SKM-1 treated with dmso at 0.1 percent for 144 hours (cell line): ENCODE results near the gene ERGIC1.
A peak's percentile ranks its signal among the peaks of the same experiment; 100 is the strongest.

Experiments
- DNase-seq: peaks from one replicate; lab custom pipeline; 2025; ENCODE audit not compliant: unreplicated experiment; lab: John Stamatoyannopoulos, UW

ERGIC1 gene

DNA sequence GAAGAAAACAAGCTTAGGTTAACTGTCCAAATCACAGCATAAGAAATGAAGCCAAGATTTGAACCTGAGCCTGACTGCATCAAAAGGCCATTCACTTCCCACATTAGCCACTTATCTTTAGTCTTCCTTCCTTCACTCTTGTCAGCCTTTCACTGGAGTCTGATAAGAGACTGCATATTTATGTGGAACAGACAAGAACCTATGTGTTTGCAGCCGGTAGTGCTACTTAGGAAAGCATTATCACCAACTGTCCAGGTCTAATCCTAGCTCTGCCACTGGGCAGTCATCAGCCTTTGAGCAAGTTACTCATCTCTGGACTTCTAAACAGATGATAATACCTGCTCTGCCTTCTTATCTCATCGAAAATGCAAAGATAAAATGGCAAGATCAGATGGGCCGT is 137.4 kb downstream of the ERGIC1 start:
- DNase-seq = no peak

DNA sequence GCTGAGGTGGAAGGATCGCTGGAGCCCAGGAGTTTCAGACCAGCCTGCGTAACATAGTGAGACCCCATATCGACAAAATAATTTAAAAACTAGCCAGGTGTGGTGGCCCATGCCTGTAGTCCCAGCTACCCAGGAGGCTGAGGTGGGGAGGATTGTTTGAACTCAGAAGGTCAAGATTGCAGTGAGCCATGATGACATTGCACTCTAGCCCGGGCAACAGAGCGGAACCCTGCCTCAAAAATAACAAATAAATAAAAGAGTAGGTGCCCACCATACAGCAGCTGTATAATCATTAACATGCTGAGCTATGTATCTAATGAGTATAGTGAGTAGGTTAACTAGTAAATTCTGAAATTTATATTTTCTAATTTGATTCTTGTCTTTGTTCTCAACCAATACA is 138.5 kb downstream of the ERGIC1 start:
- DNase-seq = no peak

DNA sequence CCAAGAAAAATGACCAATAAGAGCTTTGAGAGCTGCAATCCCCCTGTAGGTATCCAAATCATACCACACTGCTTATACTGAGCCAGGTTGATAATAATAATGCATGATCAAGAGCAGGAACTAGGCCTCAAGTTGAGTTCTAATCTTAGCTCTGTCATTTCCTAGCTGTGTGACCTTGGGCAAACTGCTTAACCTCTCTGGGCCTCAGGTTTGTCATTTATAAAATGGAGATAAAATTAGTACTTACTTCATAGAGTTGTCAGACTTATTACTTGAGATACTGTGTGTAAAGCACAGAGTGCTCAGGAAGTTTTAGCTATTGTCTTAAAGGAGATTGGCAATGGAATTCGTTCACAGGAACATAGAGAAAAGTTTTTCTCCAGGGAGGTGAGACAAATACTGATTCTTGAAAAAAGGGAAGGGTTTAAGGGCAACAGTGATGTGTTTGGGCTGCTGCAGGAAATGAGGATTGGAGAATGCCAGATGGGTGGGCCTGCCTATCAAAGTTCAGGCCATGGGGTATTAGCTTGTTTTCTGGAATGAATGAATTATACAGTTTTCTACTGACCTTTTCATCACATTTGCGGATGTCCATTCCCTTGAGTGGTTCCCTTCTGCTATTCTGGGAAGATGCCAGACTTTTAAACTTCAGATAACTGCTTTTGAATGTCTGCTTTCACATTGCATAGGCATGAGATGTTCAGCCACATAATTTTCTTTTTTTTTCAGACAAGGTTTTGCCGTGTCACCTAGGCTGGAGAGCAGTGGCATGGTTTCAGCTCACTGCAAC is 139.3 kb downstream of the ERGIC1 start:
- no peak for DNase-seq

DNA sequence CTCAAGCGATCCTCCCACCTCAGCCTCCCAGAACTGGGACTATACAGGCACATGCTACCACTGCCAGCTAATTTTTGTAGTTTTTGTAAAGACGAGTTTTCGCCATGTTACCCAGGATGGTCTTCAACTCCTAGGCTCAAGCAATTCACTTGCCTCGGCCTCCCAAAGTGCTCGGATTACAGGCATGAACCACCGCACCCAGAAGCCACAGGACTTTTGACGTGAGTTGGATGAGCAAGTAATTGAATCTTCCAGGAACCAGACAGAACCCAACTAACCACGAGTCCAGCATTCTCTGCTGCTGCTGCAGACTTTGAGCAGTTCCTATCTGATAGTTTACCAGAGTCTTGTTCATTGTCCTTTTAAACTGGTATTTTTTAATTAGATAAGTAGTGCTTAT is 139.9 kb downstream of the ERGIC1 start:
- no peak for DNase-seq

DNA sequence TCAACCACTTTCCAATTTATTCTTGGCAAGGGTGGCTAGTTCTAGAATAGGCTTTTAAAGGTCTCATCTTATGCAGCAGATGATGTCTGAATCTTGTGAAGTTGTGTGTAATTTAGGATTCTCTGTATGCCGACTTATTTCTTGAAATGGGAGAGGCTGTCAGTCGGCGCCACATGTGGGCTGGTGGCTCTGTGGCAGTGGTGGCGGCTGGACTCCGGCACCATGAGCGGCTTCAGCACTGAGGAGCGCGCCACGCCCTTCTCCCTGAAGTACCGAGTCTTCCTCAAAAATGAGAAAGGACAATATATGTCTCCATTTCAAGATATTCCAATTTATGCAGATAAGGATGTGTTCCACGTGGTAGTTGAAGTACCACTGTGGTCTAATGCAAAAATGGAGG is 141.2 kb downstream of the ERGIC1 start:
- no peak for DNase-seq

DNA sequence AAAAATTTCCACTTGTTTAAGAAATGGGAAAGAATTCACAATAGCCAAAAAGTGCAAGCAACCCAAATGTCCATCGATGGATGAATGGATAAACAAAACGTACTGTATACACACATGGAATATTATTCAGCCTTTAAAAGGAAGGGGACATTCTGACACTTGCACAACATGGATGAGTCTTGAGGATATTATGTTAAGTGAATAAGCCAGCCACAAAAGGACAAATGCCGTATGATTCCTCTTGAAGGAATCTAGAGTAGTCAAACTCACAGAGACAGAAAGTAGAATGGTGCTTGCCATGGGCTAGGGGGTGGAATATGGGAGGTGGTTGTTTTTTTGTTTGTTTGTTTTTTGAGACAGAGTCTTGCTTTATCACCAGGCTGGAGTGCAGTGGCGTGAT is 145.7 kb downstream of the ERGIC1 start:
- DNase-seq = no peak

DNA sequence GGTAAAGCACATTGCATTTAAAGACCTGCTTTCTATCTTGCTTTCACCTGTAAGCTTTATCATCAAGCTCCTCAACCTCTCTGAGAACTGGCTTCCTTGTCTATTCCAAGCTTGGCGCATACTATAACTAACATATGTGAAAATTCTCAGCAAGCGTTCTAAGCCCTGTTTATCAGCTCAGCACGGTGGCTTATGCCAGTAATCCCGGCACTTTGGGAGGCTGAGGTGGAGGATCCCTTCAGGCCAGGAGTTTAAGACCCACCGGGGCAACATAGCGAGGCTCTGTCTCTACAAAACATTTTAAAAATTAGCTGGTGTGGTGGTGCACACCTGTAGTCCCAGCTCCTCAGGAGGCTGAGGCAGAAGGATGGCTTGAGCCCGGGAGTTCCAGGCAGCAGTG is 147.9 kb downstream of the ERGIC1 start:
- no peak for DNase-seq

DNA sequence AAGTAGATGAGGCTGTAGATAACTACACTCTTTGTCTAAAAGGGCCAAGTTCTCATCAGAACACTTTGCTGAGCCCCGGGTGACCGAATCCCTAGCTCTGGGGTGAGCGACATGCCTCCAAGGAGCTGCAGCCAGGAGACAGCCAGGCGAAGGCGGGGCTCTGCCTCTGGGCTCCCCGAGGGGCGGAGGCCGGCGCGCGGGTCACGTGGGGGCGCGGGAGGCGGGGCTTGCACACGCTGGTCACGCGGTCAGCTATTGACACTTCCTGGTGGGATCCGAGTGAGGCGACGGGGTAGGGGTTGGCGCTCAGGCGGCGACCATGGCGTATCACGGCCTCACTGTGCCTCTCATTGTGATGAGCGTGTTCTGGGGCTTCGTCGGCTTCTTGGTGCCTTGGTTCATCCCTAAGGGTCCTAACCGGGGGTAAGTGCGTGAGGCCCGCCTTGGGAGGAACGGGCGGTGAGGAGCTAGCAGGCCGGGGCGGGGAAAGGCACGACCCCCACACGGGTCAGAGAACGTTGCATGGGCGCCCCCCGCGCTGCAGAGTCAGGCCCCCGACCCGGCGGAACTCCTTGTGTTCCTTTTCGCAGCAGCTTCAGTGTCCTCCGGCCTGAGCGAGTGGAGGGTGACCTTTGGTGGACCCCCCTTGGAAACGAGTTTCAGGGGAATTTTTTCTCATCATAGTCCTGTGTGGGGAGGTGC is 149.6 kb downstream of the ERGIC1 start, which contains the start of gene ATP6V0E1:
Gene ATP6V0E1 (plus strand): TSS at position 230 of the 702 bp plus-strand sequence. CDS start 90 bp downstream, at position 320.
- DNase-seq = peak; percentile 90

DNA sequence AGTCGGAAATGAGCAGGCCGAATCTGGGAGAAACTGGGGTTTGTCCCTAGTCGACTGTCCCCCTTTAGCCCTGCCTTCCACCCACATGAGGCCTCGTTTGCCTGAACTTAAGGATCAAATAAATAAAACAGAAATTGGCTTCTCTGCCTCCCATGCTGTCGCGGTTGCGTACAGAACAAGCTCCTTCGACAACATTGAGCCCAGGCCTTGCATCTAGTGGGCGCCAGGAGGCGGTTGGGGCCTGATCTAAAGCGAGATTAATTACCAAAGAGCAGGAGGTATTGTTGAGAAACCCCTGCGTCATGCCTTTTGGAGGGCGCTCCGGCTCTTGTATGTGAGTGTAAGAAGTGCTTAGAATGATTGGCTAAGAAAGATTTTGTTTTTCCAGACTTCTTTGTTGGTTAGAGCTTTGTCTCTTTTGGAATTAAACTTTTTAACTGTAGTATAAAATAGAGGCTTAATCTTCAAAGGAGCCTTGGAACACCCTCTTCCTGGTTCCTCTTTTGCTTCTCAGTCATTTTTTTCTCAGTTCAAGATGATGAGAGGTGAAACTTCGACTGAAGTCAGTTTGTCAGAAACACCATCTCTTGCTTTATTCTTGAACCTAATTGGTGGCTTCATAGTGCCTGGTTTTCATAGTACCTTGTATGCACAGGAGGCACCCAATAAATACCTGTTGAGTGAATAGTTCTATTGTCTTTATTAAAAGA is 150.3 kb downstream of the ERGIC1 start:
- DNase-seq = peak; percentile 88

DNA sequence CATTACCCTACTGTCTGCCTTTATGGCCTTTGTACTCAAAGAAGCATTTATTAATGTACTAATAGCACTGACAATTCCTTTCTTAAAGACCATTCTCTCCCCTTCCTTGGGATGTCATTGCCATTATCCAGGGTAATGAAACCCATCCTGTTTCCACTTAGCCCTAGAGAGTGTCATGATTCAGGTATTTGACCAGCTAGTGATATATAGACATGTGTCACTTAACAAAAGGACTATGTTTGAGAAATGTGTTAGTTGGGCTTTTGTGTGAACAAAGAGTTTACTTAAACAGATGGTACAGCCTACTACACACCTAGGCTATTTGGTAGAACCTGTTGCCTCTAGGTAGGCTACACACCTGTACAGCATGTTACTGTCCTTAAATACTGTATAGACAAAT is 151.5 kb downstream of the ERGIC1 start:
- DNase-seq = no peak

DNA sequence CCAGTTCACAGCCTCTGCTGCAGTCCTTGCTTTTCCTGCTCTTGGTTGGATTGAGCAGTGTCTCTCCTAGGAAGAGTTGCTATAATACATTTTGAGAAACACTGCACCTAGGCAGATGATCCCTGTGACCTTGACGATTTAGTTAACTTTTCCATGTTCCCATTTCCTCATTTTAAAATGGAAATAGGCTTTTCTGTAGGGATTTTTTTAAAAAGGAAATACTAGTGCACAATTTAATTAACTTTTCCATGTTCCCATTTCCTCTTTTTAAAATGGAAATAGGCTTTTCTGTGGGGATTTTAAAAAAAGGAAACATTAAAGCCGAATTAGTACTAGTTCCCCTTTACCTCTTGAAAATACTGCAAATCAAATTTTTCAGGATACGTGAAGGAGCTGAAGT is 154.2 kb downstream of the ERGIC1 start:
- no peak for DNase-seq

DNA sequence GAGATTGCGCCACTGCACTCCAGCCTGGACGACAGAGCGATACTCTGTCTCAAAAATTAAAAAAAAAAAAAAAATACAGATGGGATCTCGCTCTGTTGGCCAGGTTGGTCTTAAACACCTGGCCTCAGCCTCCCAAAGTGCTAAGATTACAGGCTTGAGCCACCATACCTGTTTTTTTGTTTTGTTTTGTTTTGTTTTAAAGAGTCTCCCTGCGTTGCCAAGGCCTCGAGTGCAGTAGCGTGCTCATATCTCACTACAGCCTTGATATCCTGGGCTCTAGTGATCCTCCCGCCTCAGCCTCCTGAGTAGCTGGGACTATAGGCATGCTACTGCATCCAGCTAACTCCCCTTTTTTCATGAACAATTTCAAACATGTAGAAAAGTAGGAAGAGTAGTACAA is 156.7 kb downstream of the ERGIC1 start:
- no peak for DNase-seq

DNA sequence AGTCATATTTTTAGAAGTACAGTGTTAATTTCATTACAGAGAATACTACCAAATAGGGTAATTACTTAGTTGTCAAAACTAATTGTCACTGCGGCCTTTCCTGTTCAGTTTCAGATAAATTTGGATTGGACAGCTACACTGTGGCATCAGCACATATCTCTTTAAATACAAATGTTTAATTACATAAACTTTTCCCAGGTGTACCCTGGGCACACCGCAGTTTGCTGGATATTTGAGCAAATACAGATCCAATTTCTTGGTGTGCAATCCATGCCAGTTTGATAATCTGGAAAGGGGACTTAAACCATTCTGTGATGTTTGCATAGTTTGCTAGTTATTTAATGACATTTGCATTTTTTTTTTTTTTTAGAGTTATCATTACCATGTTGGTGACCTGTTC is 160.4 kb downstream of the ERGIC1 start:
- no peak for DNase-seq

DNA sequence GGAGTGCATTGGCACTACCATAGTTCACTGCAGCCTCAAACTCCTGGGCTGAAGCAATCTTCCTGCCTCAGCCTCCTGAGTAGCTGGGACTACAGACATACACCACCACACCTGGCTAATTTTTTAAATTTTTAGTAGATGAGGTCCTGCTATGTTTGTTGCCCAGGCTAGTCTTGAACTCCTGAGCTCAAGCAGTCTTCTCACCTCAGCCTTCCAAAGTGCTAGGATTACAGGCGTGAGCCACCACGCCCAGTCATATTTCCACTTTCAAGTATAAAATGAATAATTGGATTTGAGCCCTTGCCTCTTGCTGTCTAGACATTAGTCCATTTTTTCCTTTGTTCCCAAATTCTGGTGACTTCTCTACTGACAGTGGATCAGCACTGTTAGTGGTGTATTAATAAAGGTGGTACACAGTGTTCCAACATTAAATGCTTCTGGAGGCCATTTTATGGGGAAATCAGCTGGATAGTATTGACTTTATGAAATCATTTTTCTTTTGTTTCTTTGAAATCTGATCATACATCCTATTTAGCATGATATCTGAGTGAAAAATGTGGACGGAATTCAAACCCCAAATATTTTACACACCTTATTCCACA is 165.4 kb downstream of the ERGIC1 start:
- DNase-seq = no peak

DNA sequence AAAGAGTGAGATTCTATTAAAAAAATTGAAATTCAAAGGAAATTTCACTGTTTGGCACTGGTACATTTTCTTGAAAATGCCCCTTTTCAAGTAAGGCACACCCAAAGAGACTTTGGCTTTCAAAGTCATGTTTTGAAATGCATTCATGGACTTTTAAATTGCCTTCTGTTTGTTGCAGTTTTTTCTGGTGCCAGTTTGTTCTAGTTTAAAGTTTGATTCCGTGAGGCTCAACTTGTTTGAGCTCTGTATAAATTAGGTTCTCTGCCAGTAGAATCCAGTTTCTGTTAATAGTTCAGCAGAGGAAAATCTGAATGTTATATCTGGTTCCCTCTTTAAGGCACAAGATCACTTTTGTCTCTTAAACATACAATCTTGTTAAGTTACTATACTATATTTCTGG is 165.9 kb downstream of the ERGIC1 start:
- no peak for DNase-seq

DNA sequence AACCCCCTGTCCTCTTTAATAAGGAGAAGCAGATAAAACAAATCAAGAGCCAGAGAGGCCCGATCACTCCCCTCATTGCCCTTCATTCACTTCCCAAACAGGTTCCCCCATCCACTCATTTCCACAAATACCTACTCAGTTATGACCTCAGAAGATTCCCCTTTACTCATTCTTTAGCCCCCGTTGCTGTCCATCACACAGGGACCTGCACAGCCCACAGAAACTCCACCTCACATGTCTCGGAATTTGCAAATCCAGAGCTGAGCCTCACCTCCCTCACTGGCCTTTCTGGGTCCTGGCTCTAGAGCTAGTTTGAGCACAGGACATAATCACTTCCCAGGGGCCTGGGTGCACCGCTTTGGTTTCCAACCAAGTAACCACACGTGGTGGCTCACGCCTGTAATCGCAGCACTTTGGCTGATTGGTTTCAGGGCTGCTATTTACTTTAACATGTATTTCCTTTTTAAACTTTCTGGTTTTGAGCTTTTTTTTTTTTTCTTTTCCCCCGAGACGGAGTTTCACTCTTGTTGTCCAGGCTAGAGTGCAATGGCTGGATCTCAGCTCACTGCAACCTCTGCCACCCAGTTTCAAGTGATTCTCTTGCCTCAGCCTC is 167.3 kb downstream of the ERGIC1 start:
- DNase-seq = no peak
